ENCODE results near the gene TMEM170A. TPM values are rescaled to one million over a fixed set of nuclear protein-coding genes. Genes with fewer than 3 reads are reported as not detected.

TMEM170A gene
- total RNA-seq, 2 donors from 2014 or later = 72.7 to 74.8 TPM

DNA sequence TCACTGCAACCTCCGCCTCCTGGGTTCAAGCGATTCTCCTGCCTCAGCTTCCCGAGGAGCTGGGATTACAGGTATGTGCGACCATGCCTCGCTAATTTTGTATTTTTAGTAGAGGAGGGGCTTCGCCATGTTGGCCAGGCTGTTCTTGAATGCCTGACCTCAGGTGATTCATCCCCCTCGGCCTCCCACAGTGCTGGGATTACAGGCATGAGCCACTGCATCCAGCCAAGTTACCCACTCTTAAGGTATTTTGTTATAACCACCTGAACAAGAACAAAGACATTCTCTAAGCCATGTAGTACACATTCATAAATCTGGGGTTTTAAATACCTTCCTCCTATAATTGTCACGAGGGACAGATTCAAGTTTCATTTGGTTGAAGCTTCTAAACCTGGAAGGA lies 12.3 kb upstream of the TMEM170A start:
- H3K27ac Mint-ChIP-seq = no peak overlapping the region

DNA sequence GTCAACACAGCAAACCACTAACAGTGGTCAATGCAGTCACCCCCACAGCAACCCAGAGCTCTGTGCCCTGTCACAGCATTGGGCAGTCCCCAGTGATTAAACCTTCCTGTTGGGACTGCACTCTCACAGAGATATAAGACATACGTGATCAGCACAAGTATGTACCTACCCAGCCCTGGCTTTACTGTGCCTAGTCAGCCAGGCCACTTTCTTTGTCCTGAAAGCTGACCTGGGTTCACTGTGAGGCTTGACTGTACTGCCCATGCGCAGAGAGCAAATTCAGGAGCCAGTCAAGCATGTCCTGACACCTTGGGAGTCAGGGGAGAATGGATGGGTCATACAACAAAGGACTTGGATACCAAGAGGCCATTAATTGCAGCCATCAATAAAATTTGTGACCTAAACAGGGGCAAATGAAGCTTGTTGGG lies 10.9 kb upstream of the TMEM170A start:
- Histone ChIP-seq H3K4me3 (ENCODE audit: low read length) (no peak overlapping the region), H3K27ac (ENCODE audit: low read depth, low read length) (no peak overlapping the region), H3K4me1 (ENCODE audit: control insufficient read depth, insufficient read depth, low read length) (no peaks in the 10 kb centered on the region), H3K36me3 (ENCODE audit: control insufficient read depth, insufficient read depth, low read length) (no peaks in the 10 kb centered on the region), H3K27me3 (ENCODE audit: control insufficient read depth, insufficient read depth, low read length, poor library complexity, severe bottlenecking) (no peaks in the 10 kb centered on the region), H3K9me3 (ENCODE audit: control insufficient read depth, low read length) (no peaks in the 10 kb centered on the region), H3K9ac (ENCODE audit: extremely low read depth, low read length, poor library complexity, severe bottlenecking) (no peak overlapping the region)
- H3K27ac Mint-ChIP-seq = no peak overlapping the region
- no peak for DNase-seq
- no peaks in the 10 kb centered on the region for H3K27me3 Mint-ChIP-seq (ENCODE audit: insufficient read depth)
- peaks cover 15% of the 10 kb centered on the region for H3K36me3 Mint-ChIP-seq (ENCODE audit: low read depth)
- WGBS, 2 experiments (ENCODE audit: insufficient coverage in 1 of 2, insufficient read length in 1 of 2) = 88 to 91% methylated on average over 1 to 2 of the region's 2 CpGs
- TF ChIP-seq, protein P1, sequence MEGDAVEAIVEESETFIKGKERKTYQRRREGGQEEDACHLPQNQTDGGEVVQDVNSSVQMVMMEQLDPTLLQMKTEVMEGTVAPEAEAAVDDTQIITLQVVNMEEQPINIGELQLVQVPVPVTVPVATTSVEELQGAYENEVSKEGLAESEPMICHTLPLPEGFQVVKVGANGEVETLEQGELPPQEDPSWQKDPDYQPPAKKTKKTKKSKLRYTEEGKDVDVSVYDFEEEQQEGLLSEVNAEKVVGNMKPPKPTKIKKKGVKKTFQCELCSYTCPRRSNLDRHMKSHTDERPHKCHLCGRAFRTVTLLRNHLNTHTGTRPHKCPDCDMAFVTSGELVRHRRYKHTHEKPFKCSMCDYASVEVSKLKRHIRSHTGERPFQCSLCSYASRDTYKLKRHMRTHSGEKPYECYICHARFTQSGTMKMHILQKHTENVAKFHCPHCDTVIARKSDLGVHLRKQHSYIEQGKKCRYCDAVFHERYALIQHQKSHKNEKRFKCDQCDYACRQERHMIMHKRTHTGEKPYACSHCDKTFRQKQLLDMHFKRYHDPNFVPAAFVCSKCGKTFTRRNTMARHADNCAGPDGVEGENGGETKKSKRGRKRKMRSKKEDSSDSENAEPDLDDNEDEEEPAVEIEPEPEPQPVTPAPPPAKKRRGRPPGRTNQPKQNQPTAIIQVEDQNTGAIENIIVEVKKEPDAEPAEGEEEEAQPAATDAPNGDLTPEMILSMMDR (conservative IDR thresholded peaks at IDR 0.05) = no peak
- H3K4me3 Mint-ChIP-seq = no peak overlapping the region
- H3K9me3 Mint-ChIP-seq = no peaks in the 10 kb centered on the region
- H3K4me1 Mint-ChIP-seq = peaks cover 7% of the 10 kb centered on the region

More for the DNA sequence above, 12.3 kb upstream of the TMEM170A start:
- Histone ChIP-seq H3K4me3 (ENCODE audit: low read length) (no peak overlapping the region), H3K4me1 (ENCODE audit: control insufficient read depth, insufficient read depth, low read length) (no peaks in the 10 kb centered on the region), H3K27me3 (ENCODE audit: control insufficient read depth, insufficient read depth, low read length, poor library complexity, severe bottlenecking) (no peaks in the 10 kb centered on the region), H3K9ac (ENCODE audit: extremely low read depth, low read length, poor library complexity, severe bottlenecking) (no peak overlapping the region), H3K9me3 (ENCODE audit: control insufficient read depth, low read length) (no peaks in the 10 kb centered on the region), H3K36me3 (ENCODE audit: control insufficient read depth, insufficient read depth, low read length) (no peaks in the 10 kb centered on the region), H3K27ac (ENCODE audit: low read depth, low read length) (no peak overlapping the region)
- no peak for DNase-seq
- 95 to 97% methylated on average over 2 to 8 of the region's 8 CpGs for WGBS, 2 experiments (ENCODE audit: insufficient coverage in 1 of 2, insufficient read length in 1 of 2)
- H3K36me3 Mint-ChIP-seq (ENCODE audit: low read depth) = peaks cover 17% of the 10 kb centered on the region
- TF ChIP-seq, protein P1 (conservative IDR thresholded peaks at IDR 0.05) = no peak
- no peaks in the 10 kb centered on the region for H3K9me3 Mint-ChIP-seq
- peaks cover 5% of the 10 kb centered on the region for H3K4me1 Mint-ChIP-seq
- H3K27me3 Mint-ChIP-seq (ENCODE audit: insufficient read depth) = no peaks in the 10 kb centered on the region
- H3K4me3 Mint-ChIP-seq = no peak overlapping the region

DNA sequence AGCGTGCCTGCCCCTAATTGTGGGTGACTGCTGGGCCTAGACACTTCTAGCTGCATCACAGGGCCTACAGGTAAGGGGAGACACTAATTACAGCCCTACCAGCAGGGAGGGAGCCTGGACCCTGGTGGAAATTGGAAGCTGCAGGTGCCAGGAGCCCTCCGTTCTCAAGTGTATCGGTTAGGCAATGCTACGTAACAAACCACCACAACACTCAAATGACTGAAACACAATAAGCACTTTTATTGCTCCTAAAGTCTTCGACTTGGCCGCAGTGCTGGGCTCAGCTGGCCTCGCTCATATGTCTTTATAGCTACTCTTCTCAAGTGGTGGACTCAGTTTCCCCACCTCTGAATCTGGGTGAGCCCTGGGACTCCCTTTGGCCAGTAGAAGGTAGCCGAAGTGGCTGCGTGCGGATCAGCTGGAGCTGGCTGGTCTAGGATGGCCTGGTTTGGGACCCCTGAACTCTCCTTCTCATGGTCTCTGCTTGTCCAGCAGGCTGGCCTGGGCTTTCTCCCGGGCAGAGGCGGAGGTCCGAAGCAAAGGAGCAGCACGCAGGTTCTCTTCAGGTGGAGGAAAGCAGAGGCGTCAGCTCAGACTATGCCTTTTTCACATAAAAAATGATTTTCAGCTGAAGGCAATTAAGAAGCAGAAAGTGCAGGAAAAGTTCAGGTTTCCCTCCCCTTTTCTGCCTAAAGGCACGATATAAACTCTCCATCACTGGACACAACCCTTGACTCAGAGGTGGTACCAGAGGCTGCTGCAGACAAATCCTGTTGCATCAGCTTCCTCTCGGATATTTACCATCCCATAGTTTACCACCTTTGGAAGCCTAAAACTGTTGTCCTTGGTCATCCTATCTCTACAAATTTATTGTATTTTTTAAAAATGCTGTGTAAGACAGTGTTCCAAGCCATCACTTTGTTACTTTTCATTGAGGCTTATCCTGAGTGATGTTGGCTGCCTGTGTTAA lies 8.7 kb upstream of the TMEM170A start:
- WGBS, 2 experiments (ENCODE audit: insufficient coverage in 1 of 2, insufficient read length in 1 of 2) = 95 to 96% methylated on average over 12 to 17 of the region's 17 CpGs
- TF ChIP-seq, protein P1 (conservative IDR thresholded peaks at IDR 0.05) = no peak
- Histone ChIP-seq H3K27ac (ENCODE audit: low read depth, low read length) (no peak overlapping the region), H3K36me3 (ENCODE audit: control insufficient read depth, insufficient read depth, low read length) (no peaks in the 10 kb centered on the region), H3K27me3 (ENCODE audit: control insufficient read depth, insufficient read depth, low read length, poor library complexity, severe bottlenecking) (no peaks in the 10 kb centered on the region), H3K9me3 (ENCODE audit: control insufficient read depth, low read length) (no peaks in the 10 kb centered on the region), H3K9ac (ENCODE audit: extremely low read depth, low read length, poor library complexity, severe bottlenecking) (no peak overlapping the region), H3K4me3 (ENCODE audit: low read length) (no peak overlapping the region), H3K4me1 (ENCODE audit: control insufficient read depth, insufficient read depth, low read length) (no peaks in the 10 kb centered on the region)
- Mint-ChIP-seq H3K36me3 (ENCODE audit: low read depth) (peaks cover 14% of the 10 kb centered on the region), H3K27ac (peak overlapping the region; percentile 74), H3K27me3 (ENCODE audit: insufficient read depth) (no peaks in the 10 kb centered on the region), H3K9me3 (peaks cover 9% of the 10 kb centered on the region), H3K4me3 (no peak overlapping the region), H3K4me1 (peaks cover 7% of the 10 kb centered on the region)
- no peak for DNase-seq

Data from endodermal cell (in vitro differentiated cells).